WTC11 (cell line): Measurements from ENCODE around the gene RNF183. TPM values are rescaled to one million over a fixed set of nuclear protein-coding genes. Genes with fewer than 3 reads are reported as not detected.

Experiments
- ATAC-seq: fragments of 200-7000 bp; cut with Tn5 transposase; 2 replicates; pipeline ENCODE4 v1.10.0; 2021; ENCODE audit warnings: mild to moderate bottlenecking, moderate library complexity
- CTCF ChIA-PET: fragments of 300-600 bp; sonication (Branson Sonifier 250); formaldehyde crosslinking; loops from one replicate; lab custom pipeline; 2021; ENCODE audit warnings: antibody characterized with exemption; lab: Charles Lee
- POLR2A ChIA-PET: fragments of 350-600 bp; sonication (Branson Sonifier 250); formaldehyde crosslinking; loops from one replicate; lab custom pipeline; 2021; ENCODE audit warnings: antibody characterized with exemption; lab: Charles Lee
- DNase-seq: peaks from one replicate; pipeline ENCODE4 v3.0.0; 2021; ENCODE audit warnings: low spot score
- H3K27ac Mint-ChIP-seq: 2 replicates; pipeline ENCODE4 v1.8.0; 2021; ENCODE audit warnings: mixed read lengths
- H3K27me3 Mint-ChIP-seq: 2 replicates; pipeline ENCODE4 v1.8.0; 2021; ENCODE audit warnings: low read depth, mild to moderate bottlenecking, moderate library complexity, mixed read lengths
- H3K36me3 Mint-ChIP-seq: 2 replicates; pipeline ENCODE4 v1.8.0; 2021; ENCODE audit warnings: mixed read lengths
- H3K4me1 Mint-ChIP-seq: 2 replicates; pipeline ENCODE4 v1.8.0; 2022; ENCODE audit warnings: mixed read lengths
- H3K4me3 Mint-ChIP-seq: 2 replicates; pipeline ENCODE4 v1.8.0; 2021; ENCODE audit warnings: mild to moderate bottlenecking, moderate library complexity, mixed read lengths
- H3K9me3 Mint-ChIP-seq: 2 replicates; pipeline ENCODE4 v1.8.0; 2021; ENCODE audit warnings: mixed read lengths
- CREM ChIP-seq: sonication (generic); formaldehyde crosslinking; IDR thresholded peaks from 2 replicates; pipeline ENCODE4 v1.8.1; 2022; ENCODE audit warnings: mild to moderate bottlenecking, missing genetic modification reagents, moderate library complexity
- ETV6 ChIP-seq: sonication (generic); formaldehyde crosslinking; IDR thresholded peaks from 2 replicates; pipeline ENCODE4 v1.8.1; 2022; ENCODE audit warnings: mild to moderate bottlenecking, missing genetic modification reagents
- JAZF1 ChIP-seq: fragments of 250-450 bp; sonication (Bioruptor Pico); IDR thresholded peaks from 2 replicates; pipeline ENCODE4 v1.9.0; 2021; ENCODE audit warnings: moderate library complexity, mild to moderate bottlenecking, inconsistent platforms
- NFATC4 ChIP-seq: fragments of 250-450 bp; sonication (Bioruptor Pico); IDR thresholded peaks from 2 replicates; pipeline ENCODE4 v1.9.0; 2021; ENCODE audit warnings: mild to moderate bottlenecking
- OVOL2 ChIP-seq: fragments of 250-450 bp; sonication (Bioruptor Pico); IDR thresholded peaks from 2 replicates; pipeline ENCODE4 v1.9.0; 2021; ENCODE audit warnings: mild to moderate bottlenecking, borderline replicate concordance
- SMAD4 ChIP-seq: sonication (generic); formaldehyde crosslinking; IDR thresholded peaks from 2 replicates; pipeline ENCODE4 v1.8.0; 2022; ENCODE audit warnings: mild to moderate bottlenecking, missing genetic modification reagents
- TEAD1 ChIP-seq: sonication (generic); formaldehyde crosslinking; IDR thresholded peaks from 2 replicates; pipeline ENCODE4 v1.8.0; 2022; ENCODE audit warnings: mild to moderate bottlenecking, missing genetic modification reagents
- ZNF232 ChIP-seq: sonication (generic); formaldehyde crosslinking; IDR thresholded peaks from 2 replicates; pipeline ENCODE4 v1.8.0; 2022; ENCODE audit warnings: mild to moderate bottlenecking, missing genetic modification reagents
- ZNF396 ChIP-seq: fragments of 250-450 bp; sonication (Bioruptor Pico); IDR thresholded peaks from 2 replicates; pipeline ENCODE4 v1.8.0; 2021; ENCODE audit warnings: mild to moderate bottlenecking, moderate library complexity, borderline replicate concordance
- ZNF671 ChIP-seq: fragments of 250-450 bp; sonication (Bioruptor Pico); IDR thresholded peaks from 2 replicates; pipeline ENCODE4 v1.8.0; 2021; ENCODE audit warnings: mild to moderate bottlenecking
- total RNA-seq: library from RNA; stranded (reverse); gene quantifications from 3 replicates; pipeline ENCODE4 v1.2.3, GENCODE V29; 2021
- TF ChIP-seq, protein P1 (sequence below): fragments of 250-450 bp; sonication (Bioruptor Pico); IDR thresholded peaks from 2 replicates; pipeline ENCODE4 v1.9.0; 2021; ENCODE audit warnings: mild to moderate bottlenecking
- TF ChIP-seq, protein P2 (sequence below): sonication (generic); formaldehyde crosslinking; IDR thresholded peaks from 2 replicates; pipeline ENCODE4 v1.8.1; 2022; ENCODE audit warnings: low read depth, missing genetic modification reagents, borderline replicate concordance
- TF ChIP-seq, protein P3 (sequence below): fragments of 250-450 bp; sonication (Bioruptor Pico); IDR thresholded peaks from 2 replicates; pipeline ENCODE4 v2.1.2; 2022; ENCODE audit warnings: mild to moderate bottlenecking, moderate library complexity
- TF ChIP-seq, protein P4 (sequence below): fragments of 250-450 bp; sonication (Bioruptor Pico); IDR thresholded peaks from 2 replicates; pipeline ENCODE4 v1.9.0; 2021; ENCODE audit warnings: mild to moderate bottlenecking, borderline replicate concordance
- TF ChIP-seq, protein P5 (sequence below): sonication (generic); formaldehyde crosslinking; IDR thresholded peaks from 2 replicates; pipeline ENCODE4 v1.8.1; 2022; ENCODE audit warnings: low read depth, mild to moderate bottlenecking, moderate library complexity, missing genetic modification reagents, borderline replicate concordance

Gene RNF183
- total RNA-seq, 1 experiment from 2014 or later: 0.17 TPM

DNA sequence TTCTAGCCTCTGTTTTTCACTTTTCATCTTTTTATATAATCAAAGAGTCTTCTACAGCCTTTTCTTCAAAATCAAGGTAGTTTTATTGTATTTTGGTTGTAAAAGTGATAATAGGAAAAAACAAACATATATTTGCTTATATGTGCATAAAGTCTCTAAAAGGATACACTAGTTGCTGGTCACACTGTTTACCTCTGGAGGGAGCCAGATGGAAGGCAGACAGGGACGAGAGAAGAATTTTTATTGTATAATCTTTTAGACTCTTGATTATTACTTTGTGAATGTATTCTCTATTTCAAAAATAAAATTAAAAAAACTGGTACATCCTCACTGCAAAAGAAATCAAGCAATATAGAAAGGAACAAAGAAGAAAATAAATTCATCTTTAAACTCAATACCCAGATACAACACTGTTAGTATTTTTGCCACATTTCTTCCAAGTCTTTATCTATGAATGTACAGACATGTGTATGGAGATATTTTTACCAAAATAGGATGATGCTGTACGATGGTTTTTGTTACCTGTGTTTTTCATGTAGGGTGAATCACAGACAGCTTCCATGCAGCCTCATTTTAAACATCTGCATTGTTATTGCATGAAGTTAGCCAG, 6.1 kb upstream of the RNF183 start (continued):
- TF ChIP-seq, protein P1, sequence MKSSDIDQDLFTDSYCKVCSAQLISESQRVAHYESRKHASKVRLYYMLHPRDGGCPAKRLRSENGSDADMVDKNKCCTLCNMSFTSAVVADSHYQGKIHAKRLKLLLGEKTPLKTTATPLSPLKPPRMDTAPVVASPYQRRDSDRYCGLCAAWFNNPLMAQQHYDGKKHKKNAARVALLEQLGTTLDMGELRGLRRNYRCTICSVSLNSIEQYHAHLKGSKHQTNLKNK (CRISPR knock-in tag): no peak
- no peak for TF ChIP-seq NFATC4
- TF ChIP-seq, protein P2, sequence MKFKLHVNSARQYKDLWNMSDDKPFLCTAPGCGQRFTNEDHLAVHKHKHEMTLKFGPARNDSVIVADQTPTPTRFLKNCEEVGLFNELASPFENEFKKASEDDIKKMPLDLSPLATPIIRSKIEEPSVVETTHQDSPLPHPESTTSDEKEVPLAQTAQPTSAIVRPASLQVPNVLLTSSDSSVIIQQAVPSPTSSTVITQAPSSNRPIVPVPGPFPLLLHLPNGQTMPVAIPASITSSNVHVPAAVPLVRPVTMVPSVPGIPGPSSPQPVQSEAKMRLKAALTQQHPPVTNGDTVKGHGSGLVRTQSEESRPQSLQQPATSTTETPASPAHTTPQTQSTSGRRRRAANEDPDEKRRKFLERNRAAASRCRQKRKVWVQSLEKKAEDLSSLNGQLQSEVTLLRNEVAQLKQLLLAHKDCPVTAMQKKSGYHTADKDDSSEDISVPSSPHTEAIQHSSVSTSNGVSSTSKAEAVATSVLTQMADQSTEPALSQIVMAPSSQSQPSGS: no peak

DNA sequence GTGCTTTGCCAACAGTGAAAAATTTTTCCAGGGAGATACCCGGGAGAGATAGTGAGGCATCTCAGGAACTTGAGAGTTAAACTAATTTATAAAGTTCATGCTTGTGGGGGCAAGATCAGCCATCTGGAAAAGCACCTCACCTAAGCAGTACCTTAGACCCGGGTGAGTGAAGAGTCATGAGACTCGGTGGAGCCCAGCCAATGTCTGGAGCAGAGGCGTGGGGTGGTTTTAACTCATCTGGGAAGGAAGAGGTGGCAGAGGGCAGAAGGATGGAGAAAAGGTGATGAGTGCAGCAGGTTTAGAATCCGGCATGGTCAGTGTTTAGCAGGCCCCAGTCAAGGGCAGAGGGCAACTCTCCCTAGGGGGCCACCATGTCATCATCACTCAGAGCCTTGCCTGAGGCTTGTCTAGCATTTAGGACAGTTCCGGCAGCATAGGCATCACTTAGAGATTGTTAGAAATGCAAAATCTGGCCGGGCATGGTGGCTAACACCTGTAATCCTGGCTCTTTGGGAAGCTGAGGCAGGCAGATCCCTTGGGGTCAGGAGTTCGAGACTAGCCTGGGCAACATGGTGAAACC, 4.3 kb upstream of the RNF183 start:
- TF ChIP-seq TEAD1 (CRISPR knock-in tag) (no peak), ZNF232 (CRISPR knock-in tag) (no peak), JAZF1 (no peak), CREM (CRISPR knock-in tag) (no peak), ZNF396 (no peak), SMAD4 (CRISPR knock-in tag) (no peak)
- TF ChIP-seq, protein P3, sequence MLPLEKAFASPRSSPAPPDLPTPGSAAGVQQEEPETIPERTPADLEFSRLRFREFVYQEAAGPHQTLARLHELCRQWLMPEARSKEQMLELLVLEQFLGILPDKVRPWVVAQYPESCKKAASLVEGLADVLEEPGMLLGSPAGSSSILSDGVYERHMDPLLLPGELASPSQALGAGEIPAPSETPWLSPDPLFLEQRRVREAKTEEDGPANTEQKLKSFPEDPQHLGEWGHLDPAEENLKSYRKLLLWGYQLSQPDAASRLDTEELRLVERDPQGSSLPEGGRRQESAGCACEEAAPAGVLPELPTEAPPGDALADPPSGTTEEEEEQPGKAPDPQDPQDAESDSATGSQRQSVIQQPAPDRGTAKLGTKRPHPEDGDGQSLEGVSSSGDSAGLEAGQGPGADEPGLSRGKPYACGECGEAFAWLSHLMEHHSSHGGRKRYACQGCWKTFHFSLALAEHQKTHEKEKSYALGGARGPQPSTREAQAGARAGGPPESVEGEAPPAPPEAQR (CRISPR knock-in tag): no peak
- TF ChIP-seq, protein P4, sequence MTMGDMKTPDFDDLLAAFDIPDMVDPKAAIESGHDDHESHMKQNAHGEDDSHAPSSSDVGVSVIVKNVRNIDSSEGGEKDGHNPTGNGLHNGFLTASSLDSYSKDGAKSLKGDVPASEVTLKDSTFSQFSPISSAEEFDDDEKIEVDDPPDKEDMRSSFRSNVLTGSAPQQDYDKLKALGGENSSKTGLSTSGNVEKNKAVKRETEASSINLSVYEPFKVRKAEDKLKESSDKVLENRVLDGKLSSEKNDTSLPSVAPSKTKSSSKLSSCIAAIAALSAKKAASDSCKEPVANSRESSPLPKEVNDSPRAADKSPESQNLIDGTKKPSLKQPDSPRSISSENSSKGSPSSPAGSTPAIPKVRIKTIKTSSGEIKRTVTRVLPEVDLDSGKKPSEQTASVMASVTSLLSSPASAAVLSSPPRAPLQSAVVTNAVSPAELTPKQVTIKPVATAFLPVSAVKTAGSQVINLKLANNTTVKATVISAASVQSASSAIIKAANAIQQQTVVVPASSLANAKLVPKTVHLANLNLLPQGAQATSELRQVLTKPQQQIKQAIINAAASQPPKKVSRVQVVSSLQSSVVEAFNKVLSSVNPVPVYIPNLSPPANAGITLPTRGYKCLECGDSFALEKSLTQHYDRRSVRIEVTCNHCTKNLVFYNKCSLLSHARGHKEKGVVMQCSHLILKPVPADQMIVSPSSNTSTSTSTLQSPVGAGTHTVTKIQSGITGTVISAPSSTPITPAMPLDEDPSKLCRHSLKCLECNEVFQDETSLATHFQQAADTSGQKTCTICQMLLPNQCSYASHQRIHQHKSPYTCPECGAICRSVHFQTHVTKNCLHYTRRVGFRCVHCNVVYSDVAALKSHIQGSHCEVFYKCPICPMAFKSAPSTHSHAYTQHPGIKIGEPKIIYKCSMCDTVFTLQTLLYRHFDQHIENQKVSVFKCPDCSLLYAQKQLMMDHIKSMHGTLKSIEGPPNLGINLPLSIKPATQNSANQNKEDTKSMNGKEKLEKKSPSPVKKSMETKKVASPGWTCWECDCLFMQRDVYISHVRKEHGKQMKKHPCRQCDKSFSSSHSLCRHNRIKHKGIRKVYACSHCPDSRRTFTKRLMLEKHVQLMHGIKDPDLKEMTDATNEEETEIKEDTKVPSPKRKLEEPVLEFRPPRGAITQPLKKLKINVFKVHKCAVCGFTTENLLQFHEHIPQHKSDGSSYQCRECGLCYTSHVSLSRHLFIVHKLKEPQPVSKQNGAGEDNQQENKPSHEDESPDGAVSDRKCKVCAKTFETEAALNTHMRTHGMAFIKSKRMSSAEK: no peak
- TF ChIP-seq, protein P5, sequence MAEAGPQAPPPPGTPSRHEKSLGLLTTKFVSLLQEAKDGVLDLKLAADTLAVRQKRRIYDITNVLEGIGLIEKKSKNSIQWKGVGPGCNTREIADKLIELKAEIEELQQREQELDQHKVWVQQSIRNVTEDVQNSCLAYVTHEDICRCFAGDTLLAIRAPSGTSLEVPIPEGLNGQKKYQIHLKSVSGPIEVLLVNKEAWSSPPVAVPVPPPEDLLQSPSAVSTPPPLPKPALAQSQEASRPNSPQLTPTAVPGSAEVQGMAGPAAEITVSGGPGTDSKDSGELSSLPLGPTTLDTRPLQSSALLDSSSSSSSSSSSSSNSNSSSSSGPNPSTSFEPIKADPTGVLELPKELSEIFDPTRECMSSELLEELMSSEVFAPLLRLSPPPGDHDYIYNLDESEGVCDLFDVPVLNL (CRISPR knock-in tag): no peak
- POLR2A ChIA-PET: interaction anchor here (0.6 kb wide), 1 partner anchor 23 kb away, joined by 4 read pairs; no protein-coding TSS in a partner anchor
- Mint-ChIP-seq H3K4me3 (no peak overlapping the region), H3K27ac (no peak overlapping the region), H3K27me3 (no peaks in the 10 kb centered on the region), H3K4me1 (0 out of 2 replicates have a peak, but pooled peaks cover 3% of the 10 kb centered on the region), H3K36me3 (no peaks in the 10 kb centered on the region), H3K9me3 (no peaks in the 10 kb centered on the region)
- ATAC-seq (no peak), DNase-seq (no peak)
- CTCF ChIA-PET: no interaction called here

DNA sequence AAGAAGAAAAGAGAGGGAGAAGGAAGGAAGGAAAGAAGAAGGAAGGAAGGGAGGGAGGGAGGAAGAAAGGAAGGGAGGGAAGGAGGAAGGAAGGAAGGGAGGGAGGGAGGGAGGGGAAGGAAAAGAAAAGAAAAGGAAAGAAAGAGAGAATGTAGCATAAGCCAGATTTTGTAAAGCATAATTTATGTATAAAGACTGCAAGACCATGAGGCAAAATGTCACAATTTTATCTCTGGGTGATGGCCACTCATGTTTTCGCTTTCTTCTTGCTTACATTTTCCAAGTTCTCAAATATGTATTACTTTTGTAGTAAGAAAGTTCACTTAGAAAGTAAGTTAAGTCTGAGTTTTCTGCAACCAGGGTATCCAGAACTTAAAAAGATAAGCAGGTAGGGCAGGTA, 3.4 kb upstream of the RNF183 start:
- Mint-ChIP-seq H3K4me3 (no peak overlapping the region), H3K9me3 (no peaks in the 10 kb centered on the region), H3K27ac (no peak overlapping the region), H3K36me3 (no peaks in the 10 kb centered on the region), H3K27me3 (no peaks in the 10 kb centered on the region), H3K4me1 (0 out of 2 replicates have a peak, but pooled peaks cover 3% of the 10 kb centered on the region)
- DNase-seq: no peak
- ATAC-seq: no peak
- no peak for TF ChIP-seq ETV6 (CRISPR knock-in tag)
- TF ChIP-seq OVOL2: no peak
- no peak for TF ChIP-seq ZNF671 (CRISPR knock-in tag)
- POLR2A ChIA-PET: no interaction called here
- CTCF ChIA-PET: no interaction called here
